HCT116 (cell line): Measurements from ENCODE around the gene PARVA. TPM values are rescaled to one million over a fixed set of nuclear protein-coding genes. Genes with fewer than 3 reads are reported as not detected.

Experiments used
- ATAC-seq: fragments of 200-7000 bp; cut with Tn5 transposase; 2 replicates; pipeline ENCODE4 v1.9.1; 2020; ENCODE audit warnings: mild to moderate bottlenecking, moderate library complexity
- BruUV-seq: library from RNA; stranded (reverse); fragments of 400-500 nt; replicated peaks from 2 replicates; lab custom pipeline; 2021; lab: Mats Ljungman, UMichigan
- CTCF ChIA-PET: fragments of 300-600 bp; sonication (Branson Sonifier 250); formaldehyde crosslinking; loops from one replicate; lab custom pipeline; 2021; ENCODE audit warnings: antibody characterized with exemption; lab: Charles Lee
- POLR2A ChIA-PET: fragments of 300-600, 350-600 bp; sonication (Branson Sonifier 250); formaldehyde crosslinking; loops from one replicate; lab custom pipeline; 2021; ENCODE audit warnings: antibody characterized with exemption; lab: Charles Lee
- RAD21 ChIA-PET, 2 experiments: fragments of 300-600 bp; sonication (Branson Sonifier 250); formaldehyde crosslinking; loops; one replicate each; lab custom pipeline; 2023; ENCODE audit warnings: low total read pairs in 2 of 2; ENCODE audit not compliant: uncharacterized antibody in 2 of 2, unreplicated experiment in 2 of 2, low non-redundant PET in 1 of 2; lab: Charles Lee
- DNase-seq: peaks from one replicate; pipeline ENCODE4 v3.0.0-alpha.2; 2010; ENCODE audit warnings: low read depth, low spot score
- H2AFZ ChIP-seq: fragments of 200-600 bp; shearing (Covaris generic), sonication (generic); 2 replicates; pipeline ENCODE4 v1.6.1; 2017; ENCODE audit warnings: low read depth, mixed run types, mixed read lengths, antibody characterized with exemption, low read length; ENCODE audit not compliant: poor library complexity, severe bottlenecking
- H3K27ac ChIP-seq: 2 replicates; pipeline ENCODE4 v1.5.1; 2012; ENCODE audit warnings: low read depth, low read length
- H3K27me3 ChIP-seq: fragments of 200-600 bp; sonication (generic); 2 replicates; pipeline ENCODE4 v1.6.1; 2016; ENCODE audit warnings: mixed run types, low read length, mixed read lengths; ENCODE audit not compliant: insufficient read depth
- H3K36me3 ChIP-seq, 2 experiments: fragments of 200-500 bp in 1 of 2; fragments of 200-600 bp in 1 of 2; sonication (Bioruptor generic) in 1 of 2; sonication (generic) in 1 of 2; 2 replicates each; pipeline versions ENCODE4 v1.5.1 to v1.6.1; 2014 to 2016; ENCODE audit warnings: low read length in 2 of 2, inconsistent platforms in 1 of 2, mixed read lengths in 1 of 2, mixed run types in 1 of 2; ENCODE audit not compliant: insufficient read depth in 2 of 2, control insufficient read depth in 1 of 2
- H3K4me1 ChIP-seq, 2 experiments: fragments of 200-600 bp in 1 of 2; sonication (generic) in 1 of 2; 2 replicates each; pipeline versions ENCODE4 v1.5.1 to v1.6.1; 2012 to 2017; ENCODE audit warnings: low read length in 2 of 2, inconsistent platforms in 1 of 2, mild to moderate bottlenecking in 1 of 2, mixed read lengths in 1 of 2, mixed run types in 1 of 2, moderate library complexity in 1 of 2; ENCODE audit not compliant: insufficient read depth in 2 of 2, control insufficient read depth in 1 of 2
- H3K4me2 ChIP-seq: fragments of 200-600 bp; sonication (generic); 2 replicates; pipeline ENCODE4 v1.6.1; 2017; ENCODE audit warnings: mixed run types, low read length, mixed read lengths
- H3K4me3 ChIP-seq, 2 experiments: fragments of 200-600 bp in 1 of 2; sonication (generic) in 1 of 2; replicated peaks in 1 of 2; 2 replicates each; pipeline ENCODE4 v1.5.1; 2011 to 2016; ENCODE audit warnings: low read length in 2 of 2, control low read depth in 1 of 2, low read depth in 1 of 2, mild to moderate bottlenecking in 1 of 2, mixed read lengths in 1 of 2, mixed run types in 1 of 2
- H3K79me2 ChIP-seq: fragments of 200-600 bp; sonication (generic); 2 replicates; pipeline ENCODE4 v1.6.1; 2017; ENCODE audit warnings: mild to moderate bottlenecking, mixed run types, low read length, moderate library complexity, mixed read lengths; ENCODE audit not compliant: insufficient read depth
- H3K9ac ChIP-seq: fragments of 200-600 bp; sonication (generic); 2 replicates; pipeline ENCODE4 v1.6.1; 2016; ENCODE audit warnings: low read length, mixed read lengths
- H3K9me2 ChIP-seq: fragments of 200-600 bp; sonication (generic), shearing (Covaris generic); 2 replicates; pipeline ENCODE4 v1.6.1; 2017; ENCODE audit warnings: mixed run types, mild to moderate bottlenecking, moderate library complexity; ENCODE audit not compliant: insufficient read depth
- H3K9me3 ChIP-seq, 2 experiments: fragments of 200-500 bp in 1 of 2; fragments of 200-600 bp in 1 of 2; sonication (Bioruptor generic) in 1 of 2; sonication (generic) in 1 of 2; 2 replicates each; pipeline ENCODE4 v1.6.1; 2014 to 2017; ENCODE audit warnings: low read length in 2 of 2, mixed read lengths in 2 of 2, inconsistent platforms in 1 of 2, low read depth in 1 of 2, mild to moderate bottlenecking in 1 of 2, mixed run types in 1 of 2, moderate library complexity in 1 of 2; ENCODE audit not compliant: control insufficient read depth in 1 of 2, insufficient read depth in 1 of 2
- H4K20me1 ChIP-seq: fragments of 200-600 bp; sonication (generic), shearing (Covaris generic); 2 replicates; pipeline ENCODE4 v1.6.1; 2017; ENCODE audit warnings: mixed run types, mild to moderate bottlenecking, moderate library complexity; ENCODE audit not compliant: insufficient read depth
- ATF3 ChIP-seq: IDR thresholded peaks from 2 replicates; pipeline ENCODE4 v1.6.1; 2012
- CBX3 ChIP-seq: IDR thresholded peaks from 2 replicates; pipeline ENCODE4 v1.6.1; 2012; ENCODE audit warnings: low read depth
- CEBPB ChIP-seq: IDR thresholded peaks from 2 replicates; pipeline ENCODE4 v1.6.1; 2012; ENCODE audit warnings: low read depth
- CTCF ChIP-seq, 3 experiments: fragments of 200-600 bp in 1 of 3; sonication (generic) in 1 of 3; IDR thresholded peaks in 2 of 3; conservative IDR thresholded peaks in 1 of 3; 2 replicates each; pipeline ENCODE4 v1.5.1; 2012 to 2017; ENCODE audit warnings: low read depth in 2 of 3, low read length in 2 of 3, antibody characterized with exemption in 1 of 3, borderline replicate concordance in 1 of 3, control low read depth in 1 of 3, mild to moderate bottlenecking in 1 of 3, mixed read lengths in 1 of 3, mixed run types in 1 of 3, moderate library complexity in 1 of 3; ENCODE audit not compliant: insufficient read depth in 1 of 3
- ELF1 ChIP-seq: IDR thresholded peaks from 2 replicates; pipeline ENCODE4 v1.6.1; 2012; ENCODE audit warnings: low read depth, borderline replicate concordance
- EZH2 ChIP-seq: fragments of 200-600 bp; sonication (generic); IDR thresholded peaks from 2 replicates; pipeline ENCODE4 v1.6.1; 2017; ENCODE audit warnings: antibody characterized with exemption, mixed run types
- FOSL1 ChIP-seq: IDR thresholded peaks from 2 replicates; pipeline ENCODE4 v1.6.1; 2012; ENCODE audit warnings: low read depth
- JUND ChIP-seq: IDR thresholded peaks from 2 replicates; pipeline ENCODE4 v1.6.1; 2012
- POLR2A ChIP-seq: IDR thresholded peaks from 2 replicates; pipeline ENCODE4 v1.7.0; 2011; ENCODE audit warnings: borderline replicate concordance; ENCODE audit not compliant: insufficient read depth, insufficient read length; ENCODE audit errors: extremely low read depth
- POLR2AphosphoS5 ChIP-seq: IDR thresholded peaks from 2 replicates; pipeline ENCODE4 v1.6.1; 2011; ENCODE audit warnings: mild to moderate bottlenecking, low read depth, low read length, moderate library complexity
- RAD21 ChIP-seq: IDR thresholded peaks from 2 replicates; pipeline ENCODE4 v1.6.1; 2012; ENCODE audit warnings: low read depth, mild to moderate bottlenecking
- REST ChIP-seq: IDR thresholded peaks from 2 replicates; pipeline ENCODE4 v1.6.1; 2012; ENCODE audit warnings: low read depth
- SIN3A ChIP-seq: IDR thresholded peaks from 2 replicates; pipeline ENCODE4 v1.6.1; 2012; ENCODE audit warnings: low read depth
- SP1 ChIP-seq: IDR thresholded peaks from 2 replicates; pipeline ENCODE4 v1.6.1; 2012; ENCODE audit warnings: low read depth
- YY1 ChIP-seq: IDR thresholded peaks from 2 replicates; pipeline ENCODE4 v1.6.1; 2011; ENCODE audit warnings: low read length, low read depth, moderate library complexity, mild to moderate bottlenecking; ENCODE audit not compliant: insufficient replicate concordance; ENCODE audit errors: extremely low read depth
- intact Hi-C: fragments of 100-400 bp; cut with micrococcal nuclease; formaldehyde crosslinking; loops from 2 replicates; pipeline ENCODE4 v1.10.0; 2022
- total RNA-seq: library from RNA; stranded (reverse); gene quantifications from one replicate; pipeline ENCODE4 v1.2.1, GENCODE V29; 2021; ENCODE audit not compliant: unreplicated experiment
- TF ChIP-seq, protein P1 (sequence below): IDR thresholded peaks from 2 replicates; pipeline ENCODE4 v1.6.1; 2012

The PARVA gene
- total RNA-seq, 1 experiment from 2014 or later = 18.4 TPM

GRCh38 chr11:12409621-12410005 lies 32.2 kb downstream of the PARVA start:
- Histone ChIP-seq H3K27ac (no peak overlapping the region), H3K4me3 (no peak overlapping the region), H3K9ac (no peak overlapping the region), H3K36me3 (no peaks in the 10 kb centered on the region), H3K9me2 (no peaks in the 10 kb centered on the region), H3K9me3 (no peaks in the 10 kb centered on the region), H4K20me1 (no peaks in the 10 kb centered on the region), H3K4me2 (no peak overlapping the region), H3K27me3 (no peaks in the 10 kb centered on the region), H3K4me1 (peaks cover 5 to 16% of the 10 kb centered on the region in 2 experiments; a peak in 3 of 4 replicates), H3K79me2 (no peaks in the 10 kb centered on the region), H2AFZ (no peak overlapping the region)
- ChIA-PET RAD21 (interaction anchor here in 1 of 2 experiments (1.0 kb wide), 1 partner anchor 190 kb away, joined by 3 read pairs; no protein-coding TSS in a partner anchor), CTCF (no interaction called here), POLR2A (no interaction called here)
- ATAC-seq (no peak), DNase-seq (no peak)
- intact Hi-C loops = loop anchor here (1.0 to 5.0 kb wide), 3 partner anchors 78 to 283 kb away; partner anchors contain the start of gene TEAD1
- TF ChIP-seq REST (no peak), JUND (no peak), YY1 (no peak), CEBPB (no peak), POLR2AphosphoS5 (no peak), SP1 (no peak), SIN3A (no peak), POLR2A (no peak), EZH2 (no peak), ELF1 (no peak), CBX3 (no peak), ATF3 (no peak), FOSL1 (no peak), RAD21 (no peak), CTCF (IDR thresholded peaks at IDR 0.05 in 2 of 3, conservative IDR thresholded peaks at IDR 0.05 in 1 of 3; ENCODE audit: borderline replicate concordance in 1 of 3, insufficient read depth in 1 of 3, low read depth in 2 of 3, low read length in 2 of 3) (no peak)
- TF ChIP-seq, protein P1, sequence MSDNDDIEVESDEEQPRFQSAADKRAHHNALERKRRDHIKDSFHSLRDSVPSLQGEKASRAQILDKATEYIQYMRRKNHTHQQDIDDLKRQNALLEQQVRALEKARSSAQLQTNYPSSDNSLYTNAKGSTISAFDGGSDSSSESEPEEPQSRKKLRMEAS = no peak
- BruUV-seq = no TSS peak
